Neural cell (in vitro differentiated cells): ENCODE data around the gene MAP3K1.

Experiments used
- EP300 ChIP-seq: fragments of 450-650 bp; conservative IDR thresholded peaks from 2 replicates; pipeline ENCODE4 v1.6.1; 2014; ENCODE audit warnings: antibody characterized with exemption, mild to moderate bottlenecking, moderate library complexity; ENCODE audit not compliant: poor library complexity, severe bottlenecking
- EZH2 ChIP-seq: fragments of 200-600, 300-800 bp; shearing (Covaris generic), sonication (generic); IDR thresholded peaks from 2 replicates; pipeline ENCODE4 v1.6.1; 2014; ENCODE audit warnings: antibody characterized with exemption, low read length, borderline replicate concordance, mild to moderate bottlenecking; ENCODE audit not compliant: insufficient read depth, poor library complexity, severe bottlenecking
- POLR2AphosphoS5 ChIP-seq: IDR thresholded peaks from 2 replicates; pipeline ENCODE4 v1.6.1; 2012
- RAD21 ChIP-seq: fragments of 450-650 bp; conservative IDR thresholded peaks from 2 replicates; pipeline ENCODE4 v1.6.1; 2014; ENCODE audit warnings: antibody characterized with exemption, mild to moderate bottlenecking, moderate library complexity
- SMC3 ChIP-seq: fragments of 450-650 bp; conservative IDR thresholded peaks from 2 replicates; pipeline ENCODE4 v1.6.1; 2014; ENCODE audit warnings: antibody characterized with exemption, mild to moderate bottlenecking, moderate library complexity; ENCODE audit not compliant: poor library complexity
- TAF1 ChIP-seq: IDR thresholded peaks from 2 replicates; pipeline ENCODE4 v1.6.1; 2012; ENCODE audit warnings: low read depth
- TF ChIP-seq, protein P1 (sequence below): fragments of 450-650 bp; IDR thresholded peaks from 2 replicates; pipeline ENCODE4 v1.5.1; 2014; ENCODE audit warnings: antibody characterized with exemption, mild to moderate bottlenecking, moderate library complexity; ENCODE audit not compliant: poor library complexity, severe bottlenecking
- TF ChIP-seq, protein P2 (sequence below): IDR thresholded peaks from 2 replicates; pipeline ENCODE4 v1.6.1; 2012; ENCODE audit warnings: borderline replicate concordance

DNA sequence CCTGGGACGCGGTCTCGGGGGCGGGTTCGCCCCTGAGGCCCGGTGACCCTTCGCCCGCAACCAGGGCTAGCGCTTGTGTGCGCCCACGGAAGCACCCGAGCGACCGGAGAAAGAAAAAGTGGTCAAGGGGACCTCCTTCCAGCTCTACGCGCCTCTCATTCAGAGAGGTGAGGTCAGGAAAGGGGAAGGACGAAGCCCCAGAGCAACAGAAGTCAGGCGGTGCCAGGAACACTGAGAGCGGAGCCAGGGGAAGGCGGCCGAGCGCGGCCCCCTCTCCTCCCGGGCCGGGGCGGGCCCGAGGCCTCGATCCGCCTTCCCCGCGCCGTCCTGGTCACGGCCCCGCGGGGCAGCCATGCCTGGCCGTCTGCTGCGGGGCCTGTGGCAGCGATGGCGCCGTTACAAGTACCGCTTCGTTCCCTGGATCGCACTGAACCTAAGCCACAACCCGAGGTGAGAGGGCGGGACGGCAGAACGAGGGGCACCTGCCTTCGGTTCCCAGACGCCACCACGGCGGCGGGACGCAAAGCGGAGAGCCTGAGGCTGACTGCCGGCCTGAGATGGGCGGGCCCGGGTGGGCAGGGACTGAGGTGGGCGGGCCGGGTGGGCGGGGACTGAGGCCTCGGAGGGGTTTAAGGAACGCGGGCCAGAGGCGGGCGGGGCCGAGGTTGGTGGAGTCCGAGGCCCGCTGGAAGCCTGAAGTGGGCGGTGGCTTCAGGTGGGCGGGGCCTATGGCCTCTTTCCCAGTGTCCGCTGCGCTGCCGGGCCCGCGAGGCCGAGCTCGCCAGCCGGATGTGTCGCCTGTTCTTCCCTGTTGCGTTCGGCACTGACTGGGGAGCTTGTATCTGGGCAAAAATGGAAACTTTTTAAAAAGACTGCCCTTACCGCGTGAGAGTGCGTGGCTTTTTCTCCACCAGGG lies 94.2 kb downstream of the MAP3K1 start, which contains the start of gene SETD9:
- TF ChIP-seq, protein P1, sequence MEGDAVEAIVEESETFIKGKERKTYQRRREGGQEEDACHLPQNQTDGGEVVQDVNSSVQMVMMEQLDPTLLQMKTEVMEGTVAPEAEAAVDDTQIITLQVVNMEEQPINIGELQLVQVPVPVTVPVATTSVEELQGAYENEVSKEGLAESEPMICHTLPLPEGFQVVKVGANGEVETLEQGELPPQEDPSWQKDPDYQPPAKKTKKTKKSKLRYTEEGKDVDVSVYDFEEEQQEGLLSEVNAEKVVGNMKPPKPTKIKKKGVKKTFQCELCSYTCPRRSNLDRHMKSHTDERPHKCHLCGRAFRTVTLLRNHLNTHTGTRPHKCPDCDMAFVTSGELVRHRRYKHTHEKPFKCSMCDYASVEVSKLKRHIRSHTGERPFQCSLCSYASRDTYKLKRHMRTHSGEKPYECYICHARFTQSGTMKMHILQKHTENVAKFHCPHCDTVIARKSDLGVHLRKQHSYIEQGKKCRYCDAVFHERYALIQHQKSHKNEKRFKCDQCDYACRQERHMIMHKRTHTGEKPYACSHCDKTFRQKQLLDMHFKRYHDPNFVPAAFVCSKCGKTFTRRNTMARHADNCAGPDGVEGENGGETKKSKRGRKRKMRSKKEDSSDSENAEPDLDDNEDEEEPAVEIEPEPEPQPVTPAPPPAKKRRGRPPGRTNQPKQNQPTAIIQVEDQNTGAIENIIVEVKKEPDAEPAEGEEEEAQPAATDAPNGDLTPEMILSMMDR: no peak
- no peak for TF ChIP-seq EP300
- TF ChIP-seq POLR2AphosphoS5: peak; percentile 18
- TF ChIP-seq SMC3: no peak
- no peak for TF ChIP-seq RAD21
- TF ChIP-seq, protein P2, sequence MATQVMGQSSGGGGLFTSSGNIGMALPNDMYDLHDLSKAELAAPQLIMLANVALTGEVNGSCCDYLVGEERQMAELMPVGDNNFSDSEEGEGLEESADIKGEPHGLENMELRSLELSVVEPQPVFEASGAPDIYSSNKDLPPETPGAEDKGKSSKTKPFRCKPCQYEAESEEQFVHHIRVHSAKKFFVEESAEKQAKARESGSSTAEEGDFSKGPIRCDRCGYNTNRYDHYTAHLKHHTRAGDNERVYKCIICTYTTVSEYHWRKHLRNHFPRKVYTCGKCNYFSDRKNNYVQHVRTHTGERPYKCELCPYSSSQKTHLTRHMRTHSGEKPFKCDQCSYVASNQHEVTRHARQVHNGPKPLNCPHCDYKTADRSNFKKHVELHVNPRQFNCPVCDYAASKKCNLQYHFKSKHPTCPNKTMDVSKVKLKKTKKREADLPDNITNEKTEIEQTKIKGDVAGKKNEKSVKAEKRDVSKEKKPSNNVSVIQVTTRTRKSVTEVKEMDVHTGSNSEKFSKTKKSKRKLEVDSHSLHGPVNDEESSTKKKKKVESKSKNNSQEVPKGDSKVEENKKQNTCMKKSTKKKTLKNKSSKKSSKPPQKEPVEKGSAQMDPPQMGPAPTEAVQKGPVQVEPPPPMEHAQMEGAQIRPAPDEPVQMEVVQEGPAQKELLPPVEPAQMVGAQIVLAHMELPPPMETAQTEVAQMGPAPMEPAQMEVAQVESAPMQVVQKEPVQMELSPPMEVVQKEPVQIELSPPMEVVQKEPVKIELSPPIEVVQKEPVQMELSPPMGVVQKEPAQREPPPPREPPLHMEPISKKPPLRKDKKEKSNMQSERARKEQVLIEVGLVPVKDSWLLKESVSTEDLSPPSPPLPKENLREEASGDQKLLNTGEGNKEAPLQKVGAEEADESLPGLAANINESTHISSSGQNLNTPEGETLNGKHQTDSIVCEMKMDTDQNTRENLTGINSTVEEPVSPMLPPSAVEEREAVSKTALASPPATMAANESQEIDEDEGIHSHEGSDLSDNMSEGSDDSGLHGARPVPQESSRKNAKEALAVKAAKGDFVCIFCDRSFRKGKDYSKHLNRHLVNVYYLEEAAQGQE: peak; percentile 17
- TF ChIP-seq EZH2: no peak
- no peak for TF ChIP-seq TAF1
